GM18517 (cell line): ENCODE measurements around the gene CHST5.
A peak's percentile ranks its signal among the peaks of the same experiment; 100 is the strongest.

ENCODE experiments used
- ATAC-seq: cut with Tn5 transposase; IDR thresholded peaks from one replicate; pipeline ENCODE4 v1.9.1; 2021; ENCODE audit warnings: mild to moderate bottlenecking, moderate library complexity; ENCODE audit not compliant: unreplicated experiment

Gene CHST5

GRCh38 chr16:75535901-75536300 is at the start of gene CHST5:
CHST5 (minus strand) TSS chr16:75536108; CDS start chr16:75530384, 5,724 bp downstream.
- ATAC-seq, result no peak

GRCh38 chr16:75584108-75584507 is 48.2 kb upstream of the CHST5 start:
- peak; percentile 68 for ATAC-seq

GRCh38 chr16:75579281-75579834 is 43.5 kb upstream of the CHST5 start:
- ATAC-seq, result no peak

- no peak for ATAC-seq
Observed at GRCh38 chr16:75578725-75579124, 42.8 kb upstream of the CHST5 start.

- no peak for ATAC-seq
Observed at GRCh38 chr16:75578212-75578611, 42.3 kb upstream of the CHST5 start.

- no peak for ATAC-seq
Observed at GRCh38 chr16:75576384-75576811, 40.5 kb upstream of the CHST5 start.

GRCh38 chr16:75575958-75576357 is 40.0 kb upstream of the CHST5 start:
- no peak for ATAC-seq

GRCh38 chr16:75573955-75574354 is 38.0 kb upstream of the CHST5 start:
- ATAC-seq, result no peak

GRCh38 chr16:75572864-75573542 is 37.1 kb upstream of the CHST5 start:
- no peak for ATAC-seq

GRCh38 chr16:75570396-75571065 is 34.6 kb upstream of the CHST5 start:
- ATAC-seq, result no peak

- ATAC-seq, result no peak
Observed at GRCh38 chr16:75567911-75568310, 32.0 kb upstream of the CHST5 start.

GRCh38 chr16:75566758-75567255 is 30.9 kb upstream of the CHST5 start:
- ATAC-seq, result peak; percentile 2

GRCh38 chr16:75566040-75566757 is 30.3 kb upstream of the CHST5 start, which contains the start of gene GABARAPL2:
GABARAPL2 (plus strand) TSS chr16:75566379; CDS start chr16:75566487, 108 bp downstream.
- ATAC-seq, result peak; percentile 64

GRCh38 chr16:75565640-75566039 is 29.7 kb upstream of the CHST5 start:
- ATAC-seq, result peak; percentile 4

- no peak for ATAC-seq
Observed at GRCh38 chr16:75559564-75560372, 23.9 kb upstream of the CHST5 start.

GRCh38 chr16:75558846-75559401 is 23.0 kb upstream of the CHST5 start:
- no peak for ATAC-seq

- no peak for ATAC-seq
Observed at GRCh38 chr16:75556431-75556950, 20.6 kb upstream of the CHST5 start.

- peak; percentile 96 for ATAC-seq
Observed at GRCh38 chr16:75555707-75556430, 20.0 kb upstream of the CHST5 start, which contains the start of gene TMEM231. TMEM231 (minus strand) TSS chr16:75556252; CDS start chr16:75556209, 43 bp downstream.

GRCh38 chr16:75555213-75555706 is 19.4 kb upstream of the CHST5 start:
- no peak for ATAC-seq
